Upper lobe of left lung (tissue), 6 donors: ENCODE measurements around the gene CARMIL3. TPM values are rescaled to one million over a fixed set of nuclear protein-coding genes. Genes with fewer than 3 reads are reported as not detected.
"Not testable (repeated sequence)": the region's sequence is repeated elsewhere in the genome, so short reads cannot be mapped to it uniquely, and the experiment has no call there.

ENCODE experiments used
- ATAC-seq, 2 donors: fragments of 200-7000 bp; cut with Tn5 transposase; one replicate each; pipeline ENCODE4 v1.9.1; 2022; ENCODE audit warnings: mild to moderate bottlenecking in 2 of 2, moderate library complexity in 2 of 2; ENCODE audit not compliant: low FRiP score in 2 of 2
- DNase-seq, 2 donors: peaks; one replicate each; pipeline ENCODE4 v3.0.0-alpha.2; 2019 to 2020
- H3K27ac ChIP-seq, 4 donors: fragments of 200-600 bp; sonication (generic); one replicate each; pipeline ENCODE4 v1.5.1; 2016 to 2019
- H3K27me3 ChIP-seq, 4 donors: fragments of 200-600 bp; sonication (generic); one replicate each; pipeline ENCODE4 v1.5.1; 2017 to 2019
- H3K36me3 ChIP-seq, 4 donors: fragments of 200-600 bp; sonication (generic); one replicate each; pipeline ENCODE4 v1.5.1; 2016 to 2019
- H3K4me1 ChIP-seq, 4 donors: fragments of 200-600 bp; sonication (generic); one replicate each; pipeline ENCODE4 v1.5.1; 2018 to 2019
- H3K4me3 ChIP-seq, 4 donors: fragments of 200-600 bp; sonication (generic); one replicate each; pipeline ENCODE4 v1.5.1; 2017 to 2019; ENCODE audit warnings: mild to moderate bottlenecking in 2 of 4, moderate library complexity in 1 of 4
- H3K9me3 ChIP-seq, 4 donors: fragments of 200-600 bp; sonication (generic); one replicate each; pipeline ENCODE4 v1.5.1; 2018 to 2019
- EP300 ChIP-seq, 4 donors: sonication (generic); formaldehyde crosslinking; IDR thresholded peaks; one replicate each; pipeline ENCODE4 v1.5.1; 2017; ENCODE audit warnings: antibody characterized with exemption in 4 of 4, control low read depth in 2 of 4
- POLR2A ChIP-seq, 4 donors: fragments of 450-650 bp; IDR thresholded peaks; one replicate each; pipeline ENCODE4 v1.5.1; 2016 to 2017; ENCODE audit warnings: antibody characterized with exemption in 4 of 4, mild to moderate bottlenecking in 2 of 4
- POLR2AphosphoS5 ChIP-seq, 2 donors: sonication (generic); formaldehyde crosslinking; IDR thresholded peaks; one replicate each; pipeline ENCODE4 v1.5.1; 2017; ENCODE audit warnings: antibody characterized with exemption in 2 of 2
- whole genome bisulfite sequencing, 2 donors: methylation state at CpG; one replicate each; pipeline ENCODE4 v1.1.5; 2017 to 2018; 5-methylcytosine and 5-hydroxymethylcytosine counted together
- total RNA-seq, 6 donors: library from RNA; depleted of rRNA in 4 of 6; stranded (reverse); fragments of >200 nt in 4 of 6; gene quantifications; one replicate each; pipeline versions ENCODE4 v1.1.0 to v1.2.1, GENCODE V29; 2016 to 2021
- TF ChIP-seq, protein P1 (sequence below), 6 experiments: fragments of 450-650 bp in 4 of 6; fragments of 200-600 bp in 2 of 6; sonication (generic) in 2 of 6; IDR thresholded peaks; one replicate each; pipeline ENCODE4 v1.5.1; 2016 to 2019; ENCODE audit warnings: antibody characterized with exemption in 6 of 6
- donor health status: DM: no; HTN: no; CAD: no; lungs with moderate emphysema.
- donor health status: DM: no; HTN: yes; CAD: no; lungs with severe emphysema.

CARMIL3 gene
- total RNA-seq, 6 donors from 2014 or later = 0.39 to 15.7 (median 1.2) TPM

DNA sequence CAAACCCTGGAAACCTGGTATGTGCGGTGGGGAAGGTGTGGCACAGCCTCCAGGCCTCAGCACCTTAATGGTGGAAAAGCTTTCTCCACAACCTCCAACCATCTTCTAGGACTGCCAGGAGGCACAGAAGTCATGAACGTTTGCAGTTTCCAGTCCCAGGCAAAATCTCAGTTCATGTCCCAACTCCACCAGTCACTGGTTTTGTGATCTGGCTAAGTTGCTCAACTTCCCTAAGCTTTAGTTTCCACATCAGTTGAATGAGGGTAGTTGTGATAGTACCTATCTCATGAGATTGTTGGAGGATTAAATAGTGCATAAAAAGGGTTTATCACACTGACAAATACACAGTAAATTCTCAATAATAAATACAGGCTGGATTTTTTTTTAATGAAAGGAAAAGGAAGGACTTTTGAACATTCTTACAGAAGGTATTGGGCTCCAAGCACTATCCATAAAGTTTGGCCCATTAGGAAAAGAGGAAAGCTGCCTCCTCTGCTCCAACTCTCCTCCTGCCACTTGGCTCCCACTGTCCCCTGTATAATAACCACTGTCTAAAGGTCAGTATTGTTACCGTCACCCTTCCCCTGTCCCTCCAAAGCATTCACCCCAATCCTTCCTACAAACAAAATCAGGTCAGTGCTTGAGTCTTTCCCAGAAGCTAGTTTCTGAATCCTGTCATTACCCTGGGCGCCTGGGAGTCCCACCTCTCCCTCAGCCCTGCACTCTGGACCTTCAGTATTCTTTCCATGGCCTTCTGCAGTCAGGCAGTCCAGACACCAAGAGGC is 48.6 kb downstream of the CARMIL3 start:
- H3K27me3 ChIP-seq = no peaks in the 10 kb centered on the region
- TF ChIP-seq POLR2A (IDR thresholded peaks at IDR 0.05) (no peak), POLR2AphosphoS5 (IDR thresholded peaks at IDR 0.05) (no peak), EP300 (IDR thresholded peaks at IDR 0.05) (no peak)
- TF ChIP-seq, protein P1, sequence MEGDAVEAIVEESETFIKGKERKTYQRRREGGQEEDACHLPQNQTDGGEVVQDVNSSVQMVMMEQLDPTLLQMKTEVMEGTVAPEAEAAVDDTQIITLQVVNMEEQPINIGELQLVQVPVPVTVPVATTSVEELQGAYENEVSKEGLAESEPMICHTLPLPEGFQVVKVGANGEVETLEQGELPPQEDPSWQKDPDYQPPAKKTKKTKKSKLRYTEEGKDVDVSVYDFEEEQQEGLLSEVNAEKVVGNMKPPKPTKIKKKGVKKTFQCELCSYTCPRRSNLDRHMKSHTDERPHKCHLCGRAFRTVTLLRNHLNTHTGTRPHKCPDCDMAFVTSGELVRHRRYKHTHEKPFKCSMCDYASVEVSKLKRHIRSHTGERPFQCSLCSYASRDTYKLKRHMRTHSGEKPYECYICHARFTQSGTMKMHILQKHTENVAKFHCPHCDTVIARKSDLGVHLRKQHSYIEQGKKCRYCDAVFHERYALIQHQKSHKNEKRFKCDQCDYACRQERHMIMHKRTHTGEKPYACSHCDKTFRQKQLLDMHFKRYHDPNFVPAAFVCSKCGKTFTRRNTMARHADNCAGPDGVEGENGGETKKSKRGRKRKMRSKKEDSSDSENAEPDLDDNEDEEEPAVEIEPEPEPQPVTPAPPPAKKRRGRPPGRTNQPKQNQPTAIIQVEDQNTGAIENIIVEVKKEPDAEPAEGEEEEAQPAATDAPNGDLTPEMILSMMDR (IDR thresholded peaks at IDR 0.05) = no peak
- H3K4me1 ChIP-seq = peaks cover 4 to 19% (median 5%) of the 10 kb centered on the region in 4 donors
- no peaks in the 10 kb centered on the region for H3K9me3 ChIP-seq
- DNase-seq (no peak), ATAC-seq (no peak)
- 86 to 89% methylated on average over 4 of the region's 4 CpGs for WGBS, 2 donors
- H3K27ac ChIP-seq = no peak overlapping the region
- H3K36me3 ChIP-seq = peaks cover 3 to 56% (median 41%) of the 10 kb centered on the region in 4 donors
- H3K4me3 ChIP-seq = no peak overlapping the region

DNA sequence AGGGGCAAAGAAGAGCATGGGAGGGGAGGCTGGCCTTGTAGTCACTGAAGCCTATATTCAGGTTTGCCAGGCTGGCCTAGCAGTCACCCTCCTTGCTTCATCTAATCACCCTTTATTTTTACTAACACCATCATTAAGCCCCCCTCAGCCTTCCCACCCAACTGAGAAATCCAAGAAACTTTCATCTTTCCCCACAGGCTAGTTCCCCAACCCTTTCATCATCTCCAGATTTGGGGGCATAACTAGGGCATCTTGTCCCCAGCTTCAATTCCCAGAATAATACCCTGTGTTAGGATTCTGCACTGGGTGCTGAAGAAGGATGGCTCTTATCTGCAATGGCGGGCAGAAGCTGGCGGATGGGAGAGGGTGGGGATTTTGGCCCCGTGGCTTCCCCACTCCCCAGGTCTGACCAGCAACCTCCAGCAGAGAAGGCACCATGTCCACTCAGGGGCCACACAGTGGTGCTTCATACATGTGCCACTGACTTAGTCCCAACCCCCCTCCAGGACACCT is 49.2 kb downstream of the CARMIL3 start:
- no peak for TF ChIP-seq POLR2A (IDR thresholded peaks at IDR 0.05)
- TF ChIP-seq EP300 (IDR thresholded peaks at IDR 0.05) = no peak
- no peak for TF ChIP-seq POLR2AphosphoS5 (IDR thresholded peaks at IDR 0.05)
- TF ChIP-seq, protein P1 (IDR thresholded peaks at IDR 0.05) = no peak
- no peak for ATAC-seq

DNA sequence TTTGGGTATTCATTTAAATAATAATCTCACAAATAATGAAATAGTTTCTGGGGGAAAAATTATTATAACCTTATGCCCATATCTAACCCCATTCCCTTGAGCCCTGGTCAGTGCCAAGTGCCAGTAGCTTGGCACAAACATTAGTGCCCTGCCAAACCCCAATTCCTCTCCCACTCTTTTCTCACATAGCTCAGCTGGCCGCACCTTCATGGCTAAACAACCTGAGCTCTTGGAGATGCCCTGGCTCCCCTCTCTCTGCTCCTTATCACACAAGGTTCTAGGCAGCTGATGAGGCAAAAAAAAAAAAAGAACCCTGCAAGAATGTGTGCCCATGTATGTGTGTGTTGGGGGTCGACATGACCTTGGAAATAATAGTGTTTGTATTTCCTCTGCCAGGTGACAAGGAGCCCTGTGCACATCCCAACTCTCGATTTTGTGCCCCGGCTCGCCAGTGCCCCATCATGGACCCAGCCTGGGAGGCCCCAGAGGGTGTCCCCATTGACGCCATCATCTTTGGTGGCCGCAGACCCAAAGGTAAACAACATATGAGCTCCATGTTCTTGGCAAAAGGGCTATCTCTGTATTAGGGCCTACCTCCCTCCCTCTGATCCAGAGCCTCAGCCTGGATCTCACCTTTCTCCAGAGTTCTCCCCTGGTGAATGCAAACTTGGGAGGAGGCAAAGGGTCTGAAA is 50.7 kb downstream of the CARMIL3 start:
- peaks cover 0 to 7% (median 0%) of the 10 kb centered on the region in 4 donors for H3K4me1 ChIP-seq
- no peak overlapping the region for H3K27ac ChIP-seq
- 87 to 96% methylated on average over 7 of the region's 7 CpGs for WGBS, 2 donors
- ATAC-seq (no peak), DNase-seq (no peak)
- H3K9me3 ChIP-seq = no peaks in the 10 kb centered on the region
- H3K4me3 ChIP-seq = no peak overlapping the region
- no peak for TF ChIP-seq EP300 (IDR thresholded peaks at IDR 0.05)
- TF ChIP-seq, protein P1 (IDR thresholded peaks at IDR 0.05) = no peak
- TF ChIP-seq POLR2A (IDR thresholded peaks at IDR 0.05) = no peak
- no peak for TF ChIP-seq POLR2AphosphoS5 (IDR thresholded peaks at IDR 0.05)
- H3K27me3 ChIP-seq = no peaks in the 10 kb centered on the region
- peaks cover 3 to 56% (median 41%) of the 10 kb centered on the region in 4 donors for H3K36me3 ChIP-seq

More for the DNA sequence above, 49.2 kb downstream of the CARMIL3 start:
- Histone ChIP-seq H3K9me3 (no peaks in the 10 kb centered on the region), H3K4me1 (peaks cover 0 to 14% (median 0%) of the 10 kb centered on the region in 4 donors), H3K27ac (no peak overlapping the region), H3K27me3 (no peaks in the 10 kb centered on the region), H3K4me3 (no peak overlapping the region), H3K36me3 (peaks cover 3 to 56% (median 41%) of the 10 kb centered on the region in 4 donors)
- DNase-seq = no peak
- 96 to 97% methylated on average over 3 of the region's 3 CpGs for WGBS, 2 donors

DNA sequence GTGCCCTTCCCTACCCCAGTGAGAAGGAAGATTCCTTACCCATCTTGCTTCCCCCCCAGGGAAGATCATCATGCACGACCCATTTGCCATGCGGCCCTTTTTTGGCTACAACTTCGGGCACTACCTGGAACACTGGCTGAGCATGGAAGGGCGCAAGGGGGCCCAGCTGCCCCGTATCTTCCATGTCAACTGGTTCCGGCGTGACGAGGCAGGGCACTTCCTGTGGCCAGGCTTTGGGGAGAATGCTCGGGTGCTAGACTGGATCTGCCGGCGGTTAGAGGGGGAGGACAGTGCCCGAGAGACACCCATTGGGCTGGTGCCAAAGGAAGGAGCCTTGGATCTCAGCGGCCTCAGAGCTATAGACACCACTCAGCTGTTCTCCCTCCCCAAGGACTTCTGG is 51.6 kb downstream of the CARMIL3 start:
- peaks cover 3 to 48% (median 35%) of the 10 kb centered on the region in 4 donors for H3K36me3 ChIP-seq
- H3K27ac ChIP-seq = no peak overlapping the region
- ATAC-seq = no peak
- no peaks in the 10 kb centered on the region for H3K27me3 ChIP-seq
- H3K4me1 ChIP-seq = peaks cover under 1 to 8% (median under 1%) of the 10 kb centered on the region in 4 donors
- TF ChIP-seq, protein P1 (IDR thresholded peaks at IDR 0.05) = no peak
- no peak for TF ChIP-seq EP300 (IDR thresholded peaks at IDR 0.05)
- no peak overlapping the region for H3K4me3 ChIP-seq
- H3K9me3 ChIP-seq = no peaks in the 10 kb centered on the region
- no peak for DNase-seq
- 86 to 96% methylated on average over 12 to 13 of the region's 13 CpGs for WGBS, 2 donors

DNA sequence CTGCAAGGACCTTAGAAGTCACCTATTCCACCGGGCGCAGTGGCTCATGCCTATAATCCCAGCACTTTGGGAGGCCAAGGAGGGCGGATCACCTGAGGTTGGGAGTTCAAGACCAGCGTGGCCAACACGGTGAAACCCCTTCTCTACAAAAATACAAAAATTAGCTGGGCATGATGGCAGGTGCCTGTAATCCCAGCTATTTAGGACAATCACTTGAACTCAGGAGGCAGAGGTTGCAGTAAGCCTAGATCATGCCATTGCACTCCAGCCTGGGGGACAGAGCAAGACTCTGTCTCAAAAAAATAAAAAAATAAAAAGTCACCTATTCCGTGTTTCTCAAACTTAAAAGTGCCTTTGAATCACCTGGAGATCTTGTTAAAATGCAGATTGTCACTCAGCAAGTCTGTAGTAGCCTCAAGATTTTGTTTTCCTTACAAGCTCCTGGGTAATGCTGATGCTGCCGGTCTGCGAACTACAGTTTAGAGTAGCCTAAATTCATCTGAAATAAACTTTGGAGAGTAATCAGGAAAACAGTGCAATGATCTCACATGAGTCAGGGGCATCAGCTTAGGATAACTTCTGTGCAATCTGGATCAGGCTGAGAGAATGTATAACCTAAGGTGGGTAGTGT is 53.9 kb downstream of the CARMIL3 start:
- H3K27me3 ChIP-seq, H3K9me3 ChIP-seq, DNase-seq, H3K4me3 ChIP-seq, ATAC-seq, H3K27ac ChIP-seq: not testable (repeated sequence)
- 88 to 95% methylated on average over 8 of the region's 8 CpGs for WGBS, 2 donors
- peaks cover 8 to 19% (median 12%) of the 10 kb centered on the region in 4 donors for H3K4me1 ChIP-seq
- H3K36me3 ChIP-seq = peaks cover 0 to 25% (median 16%) of the 10 kb centered on the region in 4 donors
